GM19455 (cell line): ENCODE data around the gene OSBPL6.
"Not testable (repeated sequence)": the region's sequence is repeated elsewhere in the genome, so short reads cannot be mapped to it uniquely, and the experiment has no call there.

Experiments
- ATAC-seq: cut with Tn5 transposase; IDR thresholded peaks from one replicate; pipeline ENCODE4 v1.9.1; 2021; ENCODE audit not compliant: unreplicated experiment

OSBPL6 gene

GRCh38 chr2:178193823-178194599, at the start of gene OSBPL6:
Gene OSBPL6, plus strand, starts transcription at chr2:178194512. Its CDS starts 111,673 bp downstream, at chr2:178306185.
- peak; percentile 92 for ATAC-seq

- no peak for ATAC-seq
Measured at GRCh38 chr2:178152033-178152432, 42.3 kb upstream of the OSBPL6 start.

DNA sequence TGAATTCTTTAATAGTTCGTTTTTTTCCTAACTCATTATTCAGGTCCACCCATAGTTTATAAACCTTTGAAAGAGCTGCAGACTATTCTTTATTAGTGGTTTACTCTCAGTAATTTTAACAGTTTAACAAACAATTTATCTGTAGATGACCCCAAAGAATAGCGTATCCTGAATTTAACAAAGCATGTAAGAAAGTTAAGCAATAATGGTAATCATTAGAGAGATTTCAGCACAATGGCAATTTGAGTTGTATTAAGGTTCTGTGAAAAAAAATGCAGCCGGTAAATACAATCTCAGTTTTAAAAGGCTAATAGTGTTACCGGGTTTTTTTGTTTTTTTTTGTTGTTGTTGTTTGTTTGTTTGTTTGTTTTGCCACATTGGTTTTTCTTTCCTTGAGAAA, 41.8 kb upstream of the OSBPL6 start:
- ATAC-seq, result no peak

GRCh38 chr2:178152977-178153376, 41.3 kb upstream of the OSBPL6 start:
- no peak for ATAC-seq

- not testable (repeated sequence) for ATAC-seq
Measured at GRCh38 chr2:178153878-178154277, 40.4 kb upstream of the OSBPL6 start.

DNA sequence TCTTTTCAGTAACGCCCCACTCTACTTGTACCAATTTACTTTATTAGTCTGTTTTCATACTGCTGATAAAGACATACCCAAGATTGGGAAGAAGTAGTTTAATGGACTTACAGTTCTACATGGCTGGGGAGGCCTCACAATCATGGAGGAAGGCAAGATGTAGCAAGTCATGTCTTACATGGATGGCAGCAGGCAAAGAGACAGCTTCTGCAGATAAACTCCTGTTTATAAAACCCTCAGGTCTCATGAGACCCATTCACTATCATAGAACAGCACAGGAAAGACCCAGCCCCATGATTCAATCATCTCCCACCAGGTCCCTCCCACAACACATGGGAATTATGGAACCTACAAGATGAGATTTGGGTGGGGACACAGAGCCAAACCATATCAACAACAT, 38.8 kb upstream of the OSBPL6 start:
- ATAC-seq, result no peak

- ATAC-seq, result no peak
Measured at GRCh38 chr2:178157574-178157973, 36.7 kb upstream of the OSBPL6 start.

DNA sequence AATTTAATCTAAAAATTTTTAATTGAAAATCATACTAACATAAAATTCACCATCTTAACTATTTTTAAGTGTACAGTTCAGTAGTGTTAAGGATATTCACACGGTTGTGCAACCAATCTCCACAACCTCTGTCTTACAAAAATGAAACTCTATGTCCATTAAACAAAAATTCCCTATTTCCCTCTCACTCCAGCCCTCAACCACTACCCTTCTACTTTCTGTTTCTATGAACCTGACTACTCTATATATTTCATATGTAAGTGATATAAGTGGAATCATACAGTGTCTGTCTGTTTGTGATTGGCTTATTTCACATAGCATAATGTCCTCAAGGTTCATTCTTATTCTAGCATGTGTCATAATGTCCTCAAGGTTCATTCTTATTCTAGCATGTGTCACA, 34.3 kb upstream of the OSBPL6 start:
- ATAC-seq, result no peak

DNA sequence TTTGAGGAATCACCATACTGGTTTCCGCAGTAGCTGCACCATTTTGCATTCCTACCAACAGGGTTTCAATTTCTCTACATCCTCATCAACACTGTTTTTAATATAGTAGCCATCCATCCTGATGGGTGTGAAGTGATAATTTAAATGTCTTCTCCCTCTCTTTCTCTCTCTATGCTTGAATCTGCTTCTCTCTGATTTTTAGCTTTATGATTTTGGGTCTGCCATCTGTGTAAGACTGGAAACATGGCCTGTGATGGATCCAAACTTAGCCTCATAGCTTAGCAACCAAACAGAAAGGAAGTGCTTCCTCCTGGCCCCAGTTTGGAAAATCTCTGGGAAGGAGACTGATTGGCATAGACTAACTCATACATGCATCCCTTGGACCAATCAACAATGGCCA, 33.7 kb upstream of the OSBPL6 start:
- no peak for ATAC-seq

DNA sequence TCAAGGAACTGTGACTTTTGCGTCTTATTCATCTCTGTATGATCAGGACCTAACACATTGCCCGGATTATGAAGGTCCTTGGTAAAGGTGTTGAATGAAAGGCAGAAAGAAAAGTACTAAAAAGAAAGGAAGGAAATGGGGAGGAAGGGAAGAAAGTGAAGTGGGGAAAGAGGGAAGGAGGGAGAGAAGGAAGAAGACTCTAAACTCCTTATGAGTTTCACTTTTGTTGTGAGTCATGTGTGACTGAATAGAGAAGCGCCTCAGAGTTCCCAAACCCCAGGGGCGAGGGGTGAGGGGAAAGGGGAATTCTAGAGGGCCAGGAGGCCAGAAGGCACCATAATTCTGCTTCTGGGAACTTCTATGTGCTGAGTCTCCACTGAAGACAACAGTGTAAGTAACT, 30.9 kb upstream of the OSBPL6 start:
- ATAC-seq, result no peak

- ATAC-seq, result no peak
Measured at GRCh38 chr2:178163911-178164310, 30.4 kb upstream of the OSBPL6 start.

- no peak for ATAC-seq
Measured at GRCh38 chr2:178173657-178174056, 20.7 kb upstream of the OSBPL6 start.

GRCh38 chr2:178177066-178177679, 17.1 kb upstream of the OSBPL6 start:
- ATAC-seq, result no peak

GRCh38 chr2:178180648-178181047, 13.7 kb upstream of the OSBPL6 start:
- ATAC-seq, result not testable (repeated sequence)

DNA sequence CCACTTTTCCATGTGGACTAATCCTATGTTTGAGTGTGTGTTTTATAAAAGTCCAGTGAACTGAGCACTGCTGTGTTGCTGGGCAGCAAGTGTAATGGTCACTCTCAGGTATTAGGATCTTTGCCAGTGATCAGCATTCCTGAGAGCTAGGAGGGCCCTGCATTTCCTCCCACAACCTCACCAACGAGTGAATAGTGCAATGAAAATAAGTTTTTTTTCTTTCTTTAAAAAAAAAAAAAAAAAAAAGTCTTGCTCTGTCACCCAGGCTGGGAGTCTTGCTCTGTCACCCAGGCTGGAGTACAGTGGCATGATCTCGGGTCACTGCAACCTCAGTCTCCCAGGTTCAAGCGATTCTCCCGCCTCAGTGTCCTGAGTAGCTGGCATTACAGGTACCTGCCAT, 6.5 kb upstream of the OSBPL6 start:
- ATAC-seq, result no peak

DNA sequence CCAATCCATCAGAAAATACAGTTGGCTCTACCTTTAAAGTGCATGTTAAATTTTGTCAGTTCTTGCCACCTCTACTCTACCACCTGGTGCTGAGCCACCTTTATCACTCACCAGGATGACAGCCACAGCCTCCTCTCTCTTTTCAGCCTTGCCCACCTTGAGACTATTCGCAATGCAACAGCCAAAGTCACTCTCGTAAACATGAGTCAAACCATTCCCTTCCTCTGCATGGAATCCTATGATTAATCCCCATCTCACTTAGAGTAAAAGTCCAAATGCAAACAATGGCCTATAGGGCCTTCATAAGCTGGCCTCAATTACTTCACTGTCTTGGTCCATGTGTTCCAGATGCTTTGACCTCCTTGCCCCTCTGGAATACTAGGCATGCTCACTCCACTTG, 5.8 kb upstream of the OSBPL6 start:
- no peak for ATAC-seq

GRCh38 chr2:178191004-178191508, 3.3 kb upstream of the OSBPL6 start:
- ATAC-seq, result no peak

GRCh38 chr2:178191511-178191910, 2.8 kb upstream of the OSBPL6 start:
- ATAC-seq, result no peak

DNA sequence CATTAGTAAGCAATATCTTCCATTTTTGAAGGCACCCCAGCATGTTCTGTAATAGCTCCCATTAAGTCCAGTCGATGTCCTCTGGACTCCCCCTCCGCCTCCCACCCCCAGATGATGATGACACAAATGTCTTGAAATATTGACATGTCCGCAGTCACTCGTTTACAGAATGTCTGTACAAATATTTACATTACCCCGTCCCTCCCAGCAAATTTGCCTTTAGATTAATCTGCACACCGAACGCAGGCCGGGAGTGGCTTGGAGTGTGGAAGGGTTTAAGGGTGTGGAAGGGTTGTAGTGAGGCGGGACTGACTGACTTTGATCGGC, 853 bp upstream of the OSBPL6 start:
- ATAC-seq, result no peak

DNA sequence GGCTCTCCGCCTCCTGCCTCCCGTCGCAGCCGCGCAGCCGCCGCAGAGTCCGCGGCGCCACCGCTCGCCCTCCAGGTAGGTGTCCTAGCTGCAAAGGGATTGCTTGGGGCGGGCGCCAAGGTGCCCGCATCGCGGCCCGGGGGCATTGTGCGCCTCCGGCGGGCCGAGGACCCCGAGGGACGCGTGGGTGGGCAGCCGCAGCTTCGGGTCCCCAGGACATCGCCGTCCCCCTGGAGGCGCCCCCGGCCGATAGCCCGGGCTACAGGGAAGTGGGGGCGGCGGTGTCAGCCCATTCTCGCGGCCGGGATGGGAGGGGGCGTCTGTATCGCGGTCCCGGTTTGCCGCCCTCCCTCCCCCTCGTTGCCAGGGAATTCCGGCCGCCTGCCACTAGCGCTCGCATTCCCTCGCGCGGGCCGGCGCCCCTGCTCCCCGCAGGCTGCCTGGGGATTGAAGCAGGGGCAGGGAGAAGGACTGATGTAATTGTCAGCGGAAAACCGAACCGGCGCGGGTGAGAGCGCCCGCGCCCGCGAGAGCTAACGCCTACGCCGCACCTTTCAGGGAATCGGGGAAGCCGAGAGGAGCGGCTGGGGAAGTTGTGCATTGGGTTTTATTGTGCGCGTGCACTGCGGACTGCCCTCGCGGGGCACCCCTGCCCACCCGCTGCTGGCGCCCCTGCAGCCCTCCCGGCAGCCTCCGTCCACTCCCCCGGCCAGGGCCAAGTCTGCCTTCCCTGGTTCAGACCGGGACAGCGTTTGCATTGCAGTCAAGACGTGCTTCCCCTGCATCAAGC, 483 bp downstream of the OSBPL6 start:
- peak; percentile 30 for ATAC-seq

- ATAC-seq, result no peak
Measured at GRCh38 chr2:178195390-178196166, 1.3 kb downstream of the OSBPL6 start.
